ENCODE data around the gene EAF1.

EAF1 gene

DNA sequence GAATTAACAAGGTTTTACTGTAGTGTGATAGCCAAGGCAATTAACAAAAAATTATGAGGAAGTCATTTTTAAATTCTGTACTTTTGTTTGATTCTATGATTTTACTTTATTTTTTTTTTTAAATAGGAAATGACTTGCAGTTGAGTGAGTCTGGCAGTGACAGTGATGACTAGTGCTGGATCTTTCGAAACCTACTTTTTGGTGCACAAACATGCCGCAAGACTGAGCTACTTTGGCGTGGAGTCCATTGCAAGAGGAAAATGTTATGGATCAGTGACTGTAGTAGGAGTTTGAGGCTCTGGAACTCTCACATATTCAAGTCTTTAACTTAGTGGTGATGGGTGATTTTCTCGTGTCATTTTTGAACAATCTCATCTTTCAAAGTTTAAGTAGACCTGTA, 11.6 kb downstream of the EAF1 start:
- DNase-seq (ENCODE audit: low read depth, low spot score) = no peak
- CTCF ChIA-PET = no interaction called here
- POLR2A ChIA-PET = no interaction called here

DNA sequence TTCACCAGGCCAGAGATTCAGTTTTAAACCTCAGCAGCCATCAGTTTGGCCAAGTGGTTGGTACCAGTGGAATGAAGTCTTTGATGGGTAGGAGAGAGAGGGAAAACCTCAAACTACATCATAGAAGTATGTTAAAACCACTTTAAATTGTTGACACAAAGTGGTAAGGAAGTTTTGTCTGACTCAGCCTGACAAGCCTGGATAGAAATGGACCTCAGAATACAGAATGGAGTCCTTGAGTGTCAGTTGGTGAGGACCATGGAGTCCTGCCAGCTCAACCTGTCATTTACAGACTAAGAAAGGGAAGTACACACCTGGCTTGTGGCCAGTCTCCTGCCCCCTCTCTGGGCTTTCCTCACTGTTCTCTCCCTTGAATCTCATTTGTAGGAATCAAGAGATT, 12.1 kb downstream of the EAF1 start:
- no peak for DNase-seq (ENCODE audit: low read depth, low spot score)
- TF ChIP-seq, protein P1, sequence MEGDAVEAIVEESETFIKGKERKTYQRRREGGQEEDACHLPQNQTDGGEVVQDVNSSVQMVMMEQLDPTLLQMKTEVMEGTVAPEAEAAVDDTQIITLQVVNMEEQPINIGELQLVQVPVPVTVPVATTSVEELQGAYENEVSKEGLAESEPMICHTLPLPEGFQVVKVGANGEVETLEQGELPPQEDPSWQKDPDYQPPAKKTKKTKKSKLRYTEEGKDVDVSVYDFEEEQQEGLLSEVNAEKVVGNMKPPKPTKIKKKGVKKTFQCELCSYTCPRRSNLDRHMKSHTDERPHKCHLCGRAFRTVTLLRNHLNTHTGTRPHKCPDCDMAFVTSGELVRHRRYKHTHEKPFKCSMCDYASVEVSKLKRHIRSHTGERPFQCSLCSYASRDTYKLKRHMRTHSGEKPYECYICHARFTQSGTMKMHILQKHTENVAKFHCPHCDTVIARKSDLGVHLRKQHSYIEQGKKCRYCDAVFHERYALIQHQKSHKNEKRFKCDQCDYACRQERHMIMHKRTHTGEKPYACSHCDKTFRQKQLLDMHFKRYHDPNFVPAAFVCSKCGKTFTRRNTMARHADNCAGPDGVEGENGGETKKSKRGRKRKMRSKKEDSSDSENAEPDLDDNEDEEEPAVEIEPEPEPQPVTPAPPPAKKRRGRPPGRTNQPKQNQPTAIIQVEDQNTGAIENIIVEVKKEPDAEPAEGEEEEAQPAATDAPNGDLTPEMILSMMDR (IDR thresholded peaks at IDR 0.05; ENCODE audit: insufficient read depth, low read length, missing control alignments) = no peak
- no peak overlapping the region for H3K4me3 ChIP-seq (ENCODE audit: low read depth, low read length)
- ChIA-PET CTCF (no interaction called here), POLR2A (no interaction called here)

More for the DNA sequence above, 11.6 kb downstream of the EAF1 start:
- no peak overlapping the region for H3K4me3 ChIP-seq (ENCODE audit: low read depth, low read length)
- TF ChIP-seq, protein P1 (IDR thresholded peaks at IDR 0.05; ENCODE audit: insufficient read depth, low read length, missing control alignments) = no peak

DNA sequence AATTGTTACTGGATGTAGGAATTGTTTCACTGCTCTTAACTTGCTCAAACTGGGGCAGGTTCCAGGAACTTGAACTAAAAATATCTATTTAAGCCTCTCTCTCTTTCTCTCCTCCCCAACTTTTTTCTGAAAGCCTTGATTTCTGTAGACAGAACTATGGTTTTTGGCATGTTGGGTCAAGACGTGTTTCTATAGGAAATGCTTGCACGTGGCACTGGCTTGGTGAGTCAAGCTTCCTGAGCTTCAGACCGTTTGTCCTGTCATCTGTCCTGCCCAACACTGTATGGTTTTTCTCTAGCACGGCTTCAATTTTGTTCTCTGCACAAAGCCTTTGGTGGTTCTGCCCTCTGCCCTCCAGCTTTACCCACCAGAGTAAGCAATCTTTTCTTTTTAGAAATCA, 13.5 kb downstream of the EAF1 start:
- TF ChIP-seq, protein P1 (IDR thresholded peaks at IDR 0.05; ENCODE audit: insufficient read depth, low read length, missing control alignments) = no peak
- CTCF ChIA-PET = no interaction called here
- H3K4me3 ChIP-seq (ENCODE audit: low read depth, low read length) = no peak overlapping the region
- POLR2A ChIA-PET = no interaction called here
- no peak for DNase-seq (ENCODE audit: low read depth, low spot score)

DNA sequence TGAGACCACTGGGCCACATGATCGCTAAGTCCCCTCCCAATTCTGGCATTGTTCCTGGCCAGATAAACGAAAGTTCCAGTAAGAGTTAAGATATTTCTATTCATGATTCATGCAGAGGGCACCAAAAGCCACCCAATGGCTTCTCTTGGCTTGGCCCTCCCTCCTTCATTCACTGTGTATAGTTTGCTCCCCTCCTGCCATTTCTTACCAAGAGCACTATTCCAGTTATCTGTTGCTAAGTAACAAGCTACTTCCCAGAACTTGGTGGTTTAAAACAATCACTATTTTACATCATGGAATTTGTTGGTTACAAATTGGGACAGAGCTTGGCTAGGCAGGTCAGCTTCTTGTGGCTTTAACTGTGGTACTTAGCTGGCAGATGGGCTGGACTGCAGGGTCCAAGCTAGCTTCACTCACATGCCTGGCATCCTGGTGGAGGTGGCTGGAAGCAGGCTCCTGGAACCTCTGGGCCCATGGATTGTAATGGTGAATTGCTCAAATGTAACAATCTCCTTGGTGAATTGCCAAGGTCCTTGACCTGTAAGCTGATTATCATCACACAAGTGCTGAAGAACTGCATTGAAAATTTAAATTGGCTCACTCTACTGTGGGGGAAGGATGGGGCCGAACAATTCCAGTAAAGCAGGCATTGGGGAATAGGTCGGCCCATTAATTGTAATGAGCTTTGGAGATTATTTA, 16.6 kb downstream of the EAF1 start:
- POLR2A ChIA-PET = no interaction called here
- TF ChIP-seq, protein P1 (IDR thresholded peaks at IDR 0.05; ENCODE audit: insufficient read depth, low read length, missing control alignments) = no peak

DNA sequence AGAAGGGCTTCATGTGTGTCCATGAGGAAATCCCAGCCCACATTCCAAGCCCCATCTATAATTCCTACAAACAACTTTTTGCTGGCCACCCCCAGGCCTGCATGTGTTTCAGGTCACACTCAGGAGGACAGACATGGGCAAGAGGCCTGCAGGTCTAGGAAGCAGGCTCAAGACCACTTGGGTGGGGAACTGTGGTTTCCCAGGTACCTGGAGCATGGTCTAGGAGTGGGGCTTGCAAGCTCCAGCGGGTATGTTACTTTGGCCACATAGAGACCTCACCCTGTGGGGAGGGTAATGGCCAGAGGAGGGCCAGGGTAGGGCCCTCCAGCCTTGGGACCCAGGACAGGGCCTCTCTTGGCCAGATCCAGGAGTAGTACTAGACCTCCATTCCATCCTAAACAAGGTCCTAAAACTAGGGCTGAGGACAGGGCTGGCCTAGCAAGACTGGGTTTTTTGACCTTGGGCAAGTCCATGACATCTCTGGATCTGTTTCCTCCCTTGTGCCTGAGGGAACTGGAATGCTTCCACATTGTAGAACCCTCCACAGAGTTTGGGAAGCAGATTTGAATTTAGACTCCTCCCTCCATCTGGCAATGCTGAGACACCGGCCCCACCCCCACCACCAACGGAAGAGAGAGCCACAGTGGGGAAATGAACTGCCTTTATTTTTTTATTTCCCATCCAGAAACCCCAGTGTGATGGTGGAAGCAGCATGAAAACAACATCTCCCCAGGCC, 22.3 kb downstream of the EAF1 start:
- TF ChIP-seq, protein P1 (IDR thresholded peaks at IDR 0.05; ENCODE audit: insufficient read depth, low read length, missing control alignments) = no peak
- CTCF ChIA-PET = no interaction called here
- no peak overlapping the region for H3K4me3 ChIP-seq (ENCODE audit: low read depth, low read length)
- POLR2A ChIA-PET = no interaction called here
- no peak for DNase-seq (ENCODE audit: low read depth, low spot score)

More for the DNA sequence above, 16.6 kb downstream of the EAF1 start:
- CTCF ChIA-PET = interaction anchor here (0.9 to 1.3 kb wide), 2 partner anchors 10 to 241 kb away, joined by 3 to 4 read pairs; no protein-coding TSS in a partner anchor
- H3K4me3 ChIP-seq (ENCODE audit: low read depth, low read length) = no peak overlapping the region
- peak; percentile 9 for DNase-seq (ENCODE audit: low read depth, low spot score)

DNA sequence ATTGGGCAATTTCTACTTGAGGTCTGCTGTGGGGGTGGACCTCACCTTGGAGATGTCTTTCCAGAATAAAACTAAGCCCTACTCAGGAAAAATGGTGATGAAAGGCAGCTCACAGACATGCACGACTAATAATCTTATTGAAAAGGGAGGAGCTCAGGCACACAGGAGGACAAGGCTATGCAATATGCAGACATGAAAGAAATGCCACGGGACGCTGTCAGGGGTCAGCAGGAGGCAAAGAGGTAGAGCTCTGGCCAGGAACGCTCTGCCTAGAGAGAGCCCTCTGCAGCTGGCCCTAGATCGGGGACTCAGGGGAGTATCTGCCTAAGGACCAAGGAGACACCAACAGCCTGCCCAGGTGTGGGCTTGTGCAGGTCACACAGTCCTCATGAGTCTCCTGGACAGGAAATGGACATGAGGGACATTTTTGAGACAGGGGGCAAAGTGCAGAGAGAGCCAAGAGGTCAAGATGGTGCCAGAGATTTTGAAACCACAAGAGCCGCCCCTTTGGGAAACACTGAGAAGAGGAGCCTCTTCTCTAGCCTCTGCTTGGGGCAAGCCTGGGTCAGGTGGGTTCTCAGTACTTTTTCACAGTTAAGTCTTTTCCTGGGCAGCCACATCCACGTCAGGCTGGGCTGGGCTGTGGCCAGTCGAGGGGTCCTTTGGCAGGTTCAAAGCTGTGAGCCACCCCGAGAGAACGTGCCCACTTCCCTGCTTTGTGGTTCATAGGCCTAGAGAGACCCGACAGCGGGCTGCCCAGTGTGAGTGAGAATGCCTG, 23.2 kb downstream of the EAF1 start:
- no peak overlapping the region for H3K4me3 ChIP-seq (ENCODE audit: low read depth, low read length)
- TF ChIP-seq, protein P1 (IDR thresholded peaks at IDR 0.05; ENCODE audit: insufficient read depth, low read length, missing control alignments) = no peak
- POLR2A ChIA-PET = no interaction called here
- DNase-seq (ENCODE audit: low read depth, low spot score) = no peak
- CTCF ChIA-PET = no interaction called here

Measured in AG04449 (cell line).